BLaER1 treated with 17β-estradiol and CSF1 and Interleukin-3, amounts not matched to agents 10 nM and 100 nM (cell line): ENCODE data around the gene MARVELD3.
"Not testable (repeated sequence)": the region's sequence is repeated elsewhere in the genome, so short reads cannot be mapped to it uniquely, and the experiment has no call there.

Source experiments
- H3K27ac ChIP-seq, 11 experiments: shearing (Covaris generic); formaldehyde crosslinking; 2 replicates each; pipeline ENCODE4 v1.8.1; 2022
- H3K27me3 ChIP-seq, 11 experiments: shearing (Covaris generic); formaldehyde crosslinking; 2 replicates each; pipeline ENCODE4 v1.8.1; 2022
- H3K36me3 ChIP-seq, 11 experiments: shearing (Covaris generic); formaldehyde crosslinking; 2 replicates each; pipeline ENCODE4 v1.8.1; 2022
- H3K4me1 ChIP-seq, 10 experiments: shearing (Covaris generic); formaldehyde crosslinking; 2 replicates each; pipeline ENCODE4 v1.8.1; 2022
- H3K4me2 ChIP-seq, 11 experiments: shearing (Covaris generic); formaldehyde crosslinking; 2 replicates each; pipeline ENCODE4 v1.8.1; 2022
- H3K4me3 ChIP-seq, 10 experiments: shearing (Covaris generic); formaldehyde crosslinking; 2 replicates each; pipeline ENCODE4 v1.8.1; 2022
- H3K9ac ChIP-seq, 11 experiments: shearing (Covaris generic); formaldehyde crosslinking; 2 replicates each; pipeline ENCODE4 v1.8.1; 2022
- H3K9me3 ChIP-seq, 11 experiments: shearing (Covaris generic); formaldehyde crosslinking; replicated peaks in 1 of 11; 2 replicates each; pipeline ENCODE4 v1.8.1; 2022
- H4K20me1 ChIP-seq, 11 experiments: shearing (Covaris generic); formaldehyde crosslinking; 2 replicates each; pipeline ENCODE4 v1.8.1; 2022
- Cebpa-rat ChIP-seq, 11 experiments: shearing (Covaris generic); IDR thresholded peaks; 2 replicates each; pipeline ENCODE4 v1.8.1; 2022

The MARVELD3 gene

GRCh38 chr16:71593048-71593999 lies 32.7 kb upstream of the MARVELD3 start:
- Histone ChIP-seq H3K9ac (no peak overlapping the region), H3K4me2 (no peak overlapping the region), H3K27me3 (no peaks in the 10 kb centered on the region), H3K4me3 (no peak overlapping the region), H3K27ac (no peak overlapping the region), H3K4me1 (peaks cover 0 to 6% (median 2%) of the 10 kb centered on the region in 10 experiments; a peak in 10 of 20 replicates), H3K36me3 (no peaks in the 10 kb centered on the region), H4K20me1 (no peaks in the 10 kb centered on the region), H3K9me3 (peaks cover 0 to 5% (median 0%) of the 10 kb centered on the region in 11 experiments; a peak in 3 of 22 replicates)
- TF ChIP-seq Cebpa-rat (IDR thresholded peaks at IDR 0.05), result no peak

GRCh38 chr16:71594000-71594646 lies 31.9 kb upstream of the MARVELD3 start:
- no peaks in the 10 kb centered on the region for H3K36me3 ChIP-seq
- no peak overlapping the region for H3K4me3 ChIP-seq
- 0 out of 20 replicates have a peak, but pooled peaks cover 0 to 6% (median 0%) of the 10 kb centered on the region in 10 experiments for H3K4me1 ChIP-seq
- no peak overlapping the region for H3K9ac ChIP-seq
- no peaks in the 10 kb centered on the region for H4K20me1 ChIP-seq
- no peaks in the 10 kb centered on the region for H3K27me3 ChIP-seq
- H3K27ac ChIP-seq, result no peak overlapping the region
- TF ChIP-seq Cebpa-rat (IDR thresholded peaks at IDR 0.05), result no peak
- no peak overlapping the region for H3K4me2 ChIP-seq
- H3K9me3 ChIP-seq, result 0 out of 22 replicates have a peak, but pooled peaks cover 0 to 3% (median 0%) of the 10 kb centered on the region in 11 experiments

GRCh38 chr16:71595340-71595826 lies 30.6 kb upstream of the MARVELD3 start:
- H3K4me3 ChIP-seq, H3K27me3 ChIP-seq, H3K4me2 ChIP-seq, H4K20me1 ChIP-seq, H3K4me1 ChIP-seq, H3K36me3 ChIP-seq, H3K27ac ChIP-seq, H3K9ac ChIP-seq, H3K9me3 ChIP-seq: not testable (repeated sequence)

- not testable (repeated sequence) for H3K27me3 ChIP-seq
These were observed 27.6 kb upstream of the MARVELD3 start for GRCh38 chr16:71598426-71598825.

GRCh38 chr16:71600822-71601221 lies 25.2 kb upstream of the MARVELD3 start:
- H3K27me3 ChIP-seq, result no peaks in the 10 kb centered on the region
- H3K9ac ChIP-seq, result no peak overlapping the region
- 0 out of 22 replicates have a peak, but pooled peaks cover 0 to 5% (median 0%) of the 10 kb centered on the region in 11 experiments for H3K9me3 ChIP-seq
- no peak for TF ChIP-seq Cebpa-rat (IDR thresholded peaks at IDR 0.05)
- H4K20me1 ChIP-seq, result no peaks in the 10 kb centered on the region
- no peak overlapping the region for H3K27ac ChIP-seq
- no peaks in the 10 kb centered on the region for H3K36me3 ChIP-seq
- no peak overlapping the region for H3K4me3 ChIP-seq
- H3K4me2 ChIP-seq, result no peak overlapping the region
- no peaks in the 10 kb centered on the region for H3K4me1 ChIP-seq

More at GRCh38 chr16:71598426-71598825, 27.6 kb upstream of the MARVELD3 start:
- not testable (repeated sequence) for H3K9me3 ChIP-seq, H4K20me1 ChIP-seq, H3K4me3 ChIP-seq, H3K4me2 ChIP-seq, H3K27ac ChIP-seq, H3K4me1 ChIP-seq, H3K9ac ChIP-seq, H3K36me3 ChIP-seq

GRCh38 chr16:71609066-71609465 lies 16.9 kb upstream of the MARVELD3 start:
- Histone ChIP-seq H4K20me1 (no peaks in the 10 kb centered on the region), H3K4me2 (no peak overlapping the region), H3K27ac (no peak overlapping the region), H3K4me3 (no peak overlapping the region), H3K9me3 (no peaks in the 10 kb centered on the region), H3K27me3 (no peaks in the 10 kb centered on the region), H3K4me1 (no peaks in the 10 kb centered on the region; a peak in 1 of 20 replicates), H3K9ac (no peak overlapping the region), H3K36me3 (no peaks in the 10 kb centered on the region)
- TF ChIP-seq Cebpa-rat (IDR thresholded peaks at IDR 0.05), result no peak

- no peak overlapping the region for H3K27ac ChIP-seq
- peak overlapping the region in 7 of 11 experiments; percentile 25 to 72 (median 40); a peak in 3 of 22 replicates for H3K4me2 ChIP-seq
- no peak overlapping the region for H3K9ac ChIP-seq
- H3K4me3 ChIP-seq, result no peak overlapping the region
- no peaks in the 10 kb centered on the region for H3K36me3 ChIP-seq
- H4K20me1 ChIP-seq, result no peaks in the 10 kb centered on the region
- TF ChIP-seq Cebpa-rat (IDR thresholded peaks at IDR 0.05), result no peak
- no peaks in the 10 kb centered on the region for H3K9me3 ChIP-seq
- H3K27me3 ChIP-seq, result no peaks in the 10 kb centered on the region
- no peaks in the 10 kb centered on the region; a peak in 1 of 20 replicates for H3K4me1 ChIP-seq
These were observed 15.5 kb upstream of the MARVELD3 start for GRCh38 chr16:71610447-71610846.

- Histone ChIP-seq H3K9ac (no peak overlapping the region), H4K20me1 (no peaks in the 10 kb centered on the region), H3K4me1 (no peaks in the 10 kb centered on the region; a peak in 1 of 20 replicates), H3K27me3 (no peaks in the 10 kb centered on the region), H3K36me3 (no peaks in the 10 kb centered on the region), H3K4me2 (peak overlapping the region in 7 of 11 experiments; percentile 25 to 72 (median 40); a peak in 10 of 22 replicates), H3K9me3 (no peaks in the 10 kb centered on the region), H3K27ac (no peak overlapping the region), H3K4me3 (no peak overlapping the region)
- no peak for TF ChIP-seq Cebpa-rat (IDR thresholded peaks at IDR 0.05)
These were observed 14.8 kb upstream of the MARVELD3 start for GRCh38 chr16:71610936-71611871.

- not testable (repeated sequence) for H3K4me1 ChIP-seq, H3K9me3 ChIP-seq, H3K4me2 ChIP-seq, H3K27ac ChIP-seq, H3K36me3 ChIP-seq, H3K4me3 ChIP-seq, H3K9ac ChIP-seq, H3K27me3 ChIP-seq, H4K20me1 ChIP-seq
These were observed 11.0 kb upstream of the MARVELD3 start for GRCh38 chr16:71614956-71615355.
